HG03095 (cell line): ENCODE data around the gene CTIF.

Source experiments
- ATAC-seq: cut with Tn5 transposase; IDR thresholded peaks from one replicate; pipeline ENCODE4 v1.9.1; 2021; ENCODE audit warnings: moderate library complexity; ENCODE audit not compliant: unreplicated experiment

Gene CTIF

DNA sequence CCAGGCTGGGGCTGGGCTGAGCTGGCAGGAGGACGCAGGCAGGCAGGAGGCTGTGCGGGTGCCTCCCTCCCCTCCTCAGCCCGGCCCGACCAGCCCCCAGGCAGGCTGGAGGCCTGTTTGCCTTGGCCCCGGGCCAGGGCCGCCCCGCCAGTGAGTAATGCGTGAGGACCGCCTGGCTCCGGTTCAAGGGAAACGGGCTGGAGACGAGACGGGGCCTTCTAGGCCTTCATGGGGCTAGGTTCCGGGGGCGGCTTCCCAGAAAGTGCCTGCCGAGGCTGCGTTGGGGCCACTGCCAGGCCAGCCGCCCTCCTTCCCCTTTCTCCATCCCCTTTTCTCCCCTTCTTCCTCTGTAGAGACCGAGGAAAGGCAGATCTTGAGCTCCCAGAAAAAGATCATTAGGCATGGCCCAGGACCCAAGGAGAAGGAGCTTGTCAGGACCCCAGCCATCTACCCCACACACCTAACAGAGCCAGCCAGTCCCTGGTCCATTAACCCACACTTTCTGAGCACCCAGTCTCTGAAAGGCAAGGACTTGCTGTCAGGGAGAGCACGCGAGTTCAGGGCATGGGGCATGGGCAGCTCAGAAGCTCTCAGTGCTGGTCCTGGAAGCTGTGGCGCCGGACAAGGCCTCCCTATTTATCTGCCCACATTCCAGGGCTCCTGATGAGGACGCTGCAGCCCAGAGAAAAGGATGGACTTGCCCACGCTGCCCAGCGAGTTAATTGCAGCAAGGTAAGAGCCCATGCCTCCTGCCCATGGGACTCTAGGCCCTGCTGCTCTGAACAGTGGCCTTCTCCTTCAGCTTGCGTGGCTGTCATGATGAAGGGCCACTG is 363.4 kb downstream of the CTIF start:
- ATAC-seq = no peak

DNA sequence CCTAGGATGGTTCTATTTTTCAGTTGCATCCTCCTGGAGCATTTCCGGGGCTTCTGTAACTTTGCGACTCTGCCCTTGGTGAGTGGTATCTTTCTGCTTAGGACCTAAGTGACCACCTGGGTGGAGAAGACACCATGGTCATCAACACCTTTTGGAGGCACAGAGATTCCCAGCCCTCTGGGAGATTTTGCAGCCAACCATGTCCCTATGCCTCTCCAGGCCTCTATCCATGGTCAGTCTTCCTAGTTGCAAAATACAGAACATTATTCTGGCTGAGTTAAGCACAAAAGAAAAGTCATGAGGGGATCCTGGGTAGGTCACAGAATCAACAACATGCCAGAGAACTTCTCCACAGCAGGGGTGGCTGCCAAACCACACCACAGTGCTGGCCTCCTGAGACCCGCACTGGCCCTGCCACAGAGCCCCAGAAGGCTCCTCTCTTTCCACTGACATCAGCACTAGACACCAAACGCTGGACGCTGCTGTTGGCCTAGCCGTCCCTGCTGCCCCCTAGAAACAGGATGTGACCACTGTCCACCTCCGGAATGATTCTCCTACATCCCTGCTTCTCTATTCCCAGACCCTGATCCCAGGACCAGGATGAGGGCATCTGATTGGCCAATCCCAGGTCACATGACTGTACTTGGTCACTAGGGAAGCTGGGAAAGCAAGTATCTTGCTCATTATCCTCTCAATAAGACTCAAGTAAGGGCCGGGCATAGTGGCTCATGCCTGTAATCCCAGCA is 364.2 kb downstream of the CTIF start:
- ATAC-seq = no peak

DNA sequence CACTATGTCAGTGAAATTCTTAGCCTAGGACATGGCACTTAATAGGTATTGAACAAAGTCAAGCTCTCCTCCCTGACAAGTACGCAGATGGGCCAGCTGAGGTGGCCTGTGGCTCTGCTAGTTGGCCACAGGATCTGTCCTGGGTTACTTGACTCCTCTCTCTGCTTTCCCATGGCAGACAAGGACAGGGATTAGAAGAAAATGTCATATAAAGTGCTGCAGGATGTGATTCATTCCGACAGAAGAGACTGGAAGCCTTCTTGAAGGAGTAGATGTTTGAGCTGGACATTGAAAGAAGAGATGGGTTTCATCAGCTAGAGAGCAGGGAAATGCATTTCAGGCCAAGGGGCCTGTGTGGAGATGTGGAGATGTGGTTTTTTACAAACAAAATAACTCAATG is 365.3 kb downstream of the CTIF start:
- no peak for ATAC-seq

DNA sequence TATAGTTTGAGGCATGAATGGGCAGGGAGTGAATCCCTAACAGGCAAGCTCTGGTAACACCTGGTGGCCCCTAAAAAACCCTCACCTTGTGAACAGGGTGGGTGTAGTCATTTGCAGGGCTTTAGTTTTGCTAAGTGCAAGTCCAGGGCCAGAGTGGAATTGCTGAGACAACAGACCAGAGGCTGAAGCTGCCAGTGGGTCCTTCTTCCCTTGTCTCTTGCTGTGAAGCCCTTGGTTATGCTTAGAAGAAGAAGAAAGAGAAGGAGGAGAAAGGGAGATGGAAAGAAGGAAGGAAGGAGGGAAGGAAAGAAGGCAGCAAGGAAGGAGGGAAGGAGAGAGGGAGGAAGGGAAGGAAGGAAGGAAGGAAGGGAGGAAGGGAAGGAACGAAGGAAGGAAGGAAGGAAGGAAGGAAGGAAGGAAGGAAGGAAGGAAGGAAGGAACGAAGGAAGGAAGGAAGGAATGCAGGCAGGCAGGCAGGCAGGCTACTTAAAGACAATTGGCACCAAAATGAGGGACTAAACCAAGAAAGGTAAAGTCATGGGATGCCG is 366.1 kb downstream of the CTIF start:
- ATAC-seq = no peak

DNA sequence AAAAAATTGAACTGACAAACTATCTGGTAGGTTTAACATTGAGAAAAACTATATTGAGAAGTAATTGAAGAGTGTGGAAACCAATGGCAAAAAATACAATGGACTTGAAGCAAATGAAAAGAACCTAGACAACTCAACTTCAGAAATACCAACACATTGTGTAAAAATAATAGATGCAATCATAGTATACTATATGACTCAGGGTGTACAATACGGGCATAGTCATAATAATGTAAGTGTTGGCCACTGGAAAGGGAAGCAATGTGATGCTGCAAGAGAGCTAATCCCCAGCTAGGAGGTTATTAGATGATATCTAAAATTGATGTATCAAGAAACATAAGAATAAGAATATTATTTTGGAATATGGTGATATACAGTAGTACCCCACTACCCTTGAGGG is 366.7 kb downstream of the CTIF start:
- ATAC-seq = no peak

DNA sequence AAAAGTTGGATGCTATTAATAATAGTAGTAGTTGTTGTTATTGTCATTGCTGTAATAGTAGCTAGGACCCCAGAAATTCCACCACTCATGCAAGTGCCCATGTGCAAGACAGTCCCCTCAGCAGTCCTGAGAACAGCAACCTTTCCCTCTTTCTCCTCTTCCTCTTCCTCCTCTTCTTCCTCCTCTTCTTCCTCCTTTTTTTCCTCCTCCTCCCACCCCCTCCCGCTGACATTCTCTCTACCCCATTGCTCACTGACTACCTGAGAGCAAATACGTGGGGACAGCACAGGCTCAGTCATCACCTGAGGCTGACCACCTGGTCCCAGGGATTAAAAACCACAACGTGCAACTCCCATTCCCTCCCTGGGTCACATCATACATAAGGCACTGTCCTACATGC is 370.1 kb downstream of the CTIF start:
- ATAC-seq = no peak

DNA sequence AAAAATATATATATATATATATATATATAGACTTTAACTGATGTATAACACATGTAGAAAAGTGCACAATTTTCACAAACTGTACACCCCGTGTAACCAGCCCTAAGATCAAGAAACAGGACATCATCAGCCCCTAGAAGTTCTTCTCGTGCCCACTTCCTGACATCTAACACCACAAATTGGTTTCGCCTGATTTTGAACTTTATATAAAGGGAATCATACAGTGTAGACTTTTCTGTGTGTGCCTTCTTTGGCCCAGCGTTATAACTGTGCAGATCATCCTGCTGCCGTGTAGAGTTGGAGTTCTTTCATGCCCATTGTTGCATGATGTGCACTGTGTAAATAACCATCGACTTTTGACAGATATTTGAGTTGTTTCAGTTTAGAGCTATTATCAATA is 370.9 kb downstream of the CTIF start:
- no peak for ATAC-seq

DNA sequence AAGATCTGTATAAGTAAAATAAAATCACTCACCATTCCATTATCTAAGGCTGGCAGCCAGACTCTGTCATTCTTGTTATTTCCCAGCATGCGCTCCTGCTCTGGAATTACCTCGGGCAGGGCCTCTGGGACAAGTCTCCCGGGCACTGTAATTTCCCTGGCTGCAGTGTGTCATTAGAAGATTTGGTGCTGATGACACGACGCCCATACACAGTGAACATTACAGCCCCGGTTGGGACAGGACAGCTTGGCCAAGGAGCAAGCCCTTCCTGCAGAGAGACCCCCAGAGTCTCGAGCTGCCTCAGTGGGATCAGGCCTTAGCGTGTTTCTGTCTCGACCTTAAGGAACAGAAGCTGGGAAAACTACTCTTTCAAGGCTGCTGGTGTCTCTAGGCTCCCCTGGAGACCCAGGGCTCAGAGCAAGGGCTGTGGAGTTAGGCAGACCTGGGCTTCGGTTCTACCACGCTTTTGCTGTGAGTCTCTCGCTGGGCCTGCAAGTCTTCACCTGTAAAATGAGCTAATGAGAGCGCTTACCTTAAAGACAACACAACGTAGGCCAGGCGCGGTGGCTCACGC is 372.2 kb downstream of the CTIF start:
- no peak for ATAC-seq
